SK-N-SH (cell line): Measurements from ENCODE around the gene SLC25A4. TPM values are rescaled to one million over a fixed set of nuclear protein-coding genes. Genes with fewer than 3 reads are reported as not detected.

Experiments used
- CTCF ChIA-PET: fragments of 300-600, 350-600 bp; formaldehyde crosslinking; extraction: SDS; loops from one replicate; lab custom pipeline; 2021; lab: Yijun Ruan, JAX
- POLR2A ChIA-PET: fragments of 350-600 bp; sonication (Branson Sonifier 250); formaldehyde crosslinking; extraction: SDS; loops from one replicate; lab custom pipeline; 2020; ENCODE audit warnings: antibody characterized with exemption, inconsistent platforms; lab: Yijun Ruan, JAX
- DNase-seq: peaks from one replicate; pipeline ENCODE4 v3.0.0; 2012
- H2AFZ ChIP-seq: fragments of 200-600 bp; sonication (generic); 2 replicates; pipeline ENCODE4 v1.8.1; 2016; ENCODE audit warnings: antibody characterized with exemption, mild to moderate bottlenecking, low read depth
- H3F3A ChIP-seq: fragments of 200-600 bp; sonication (generic); replicated peaks from 2 replicates; pipeline ENCODE3; 2016; ENCODE audit warnings: antibody characterized with exemption, mild to moderate bottlenecking; ENCODE audit not compliant: insufficient read depth
- H3K27ac ChIP-seq, 2 experiments: fragments of 200-500 bp in 1 of 2; fragments of 200-600 bp in 1 of 2; sonication (Bioruptor generic) in 1 of 2; sonication (generic), shearing (Covaris generic) in 1 of 2; 2 replicates each; pipeline versions ENCODE4 v1.5.1 to v1.6.1; 2014 to 2016; ENCODE audit warnings: low read depth in 2 of 2, inconsistent platforms in 1 of 2, low read length in 1 of 2, mild to moderate bottlenecking in 1 of 2, mixed read lengths in 1 of 2
- H3K27me3 ChIP-seq: fragments of 200-600 bp; sonication (generic), shearing (Covaris generic); 2 replicates; pipeline ENCODE4 v1.6.1; 2016; ENCODE audit warnings: mixed run types; ENCODE audit not compliant: insufficient read depth
- H3K36me3 ChIP-seq, 2 experiments: fragments of 200-500 bp in 1 of 2; fragments of 200-600 bp in 1 of 2; sonication (Bioruptor generic) in 1 of 2; sonication (generic) in 1 of 2; replicated peaks in 1 of 2; 2 replicates each; pipeline versions ENCODE3 to v1.5.1; 2014 to 2016; ENCODE audit warnings: low read length in 1 of 2, mild to moderate bottlenecking in 1 of 2; ENCODE audit not compliant: insufficient read depth in 2 of 2, control insufficient read depth in 1 of 2
- H3K4me1 ChIP-seq, 2 experiments: fragments of 200-500 bp in 1 of 2; fragments of 200-600 bp in 1 of 2; sonication (Bioruptor generic) in 1 of 2; sonication (generic), shearing (Covaris generic) in 1 of 2; 2 replicates each; pipeline versions ENCODE4 v1.5.1 to v1.6.1; 2014 to 2016; ENCODE audit warnings: low read depth in 1 of 2, low read length in 1 of 2, mixed run types in 1 of 2; ENCODE audit not compliant: insufficient read depth in 2 of 2, control insufficient read depth in 1 of 2
- H3K4me2 ChIP-seq: fragments of 200-600 bp; sonication (generic), shearing (Covaris generic); 2 replicates; pipeline ENCODE4 v1.6.1; 2017; ENCODE audit warnings: mixed run types
- H3K4me3 ChIP-seq, 2 experiments: fragments of 200-500 bp in 1 of 2; fragments of 200-600 bp in 1 of 2; sonication (Bioruptor generic) in 1 of 2; sonication (generic), shearing (Covaris generic) in 1 of 2; 2 replicates each; pipeline versions ENCODE4 v1.5.1 to v1.8.1; 2014 to 2016; ENCODE audit warnings: low read depth in 2 of 2, inconsistent platforms in 1 of 2, low read length in 1 of 2, mild to moderate bottlenecking in 1 of 2, mixed read lengths in 1 of 2, moderate library complexity in 1 of 2
- H3K79me2 ChIP-seq: fragments of 200-600 bp; sonication (generic); 2 replicates; pipeline ENCODE4 v1.8.1; 2017; ENCODE audit warnings: mild to moderate bottlenecking; ENCODE audit not compliant: insufficient read depth
- H3K9ac ChIP-seq: fragments of 200-600 bp; sonication (generic); 2 replicates; pipeline ENCODE4 v1.6.1; 2017; ENCODE audit warnings: mixed run types
- H3K9me2 ChIP-seq: fragments of 200-600 bp; sonication (generic); 2 replicates; pipeline ENCODE4 v1.6.1; 2017; ENCODE audit warnings: mixed run types
- H3K9me3 ChIP-seq: fragments of 200-600 bp; sonication (generic); 2 replicates; pipeline ENCODE4 v1.6.1; 2017; ENCODE audit warnings: mixed run types, mild to moderate bottlenecking, moderate library complexity
- H4K20me1 ChIP-seq: fragments of 200-600 bp; sonication (generic); 2 replicates; pipeline ENCODE4 v1.6.1; 2017; ENCODE audit warnings: mild to moderate bottlenecking, mixed run types; ENCODE audit not compliant: insufficient read depth
- ELF1 ChIP-seq: IDR thresholded peaks from 2 replicates; pipeline ENCODE4 v1.4.0; 2012
- EP300 ChIP-seq, 2 experiments: IDR thresholded peaks; 2 replicates each; pipeline versions ENCODE4 v1.4.0 to v1.6.1; 2012; ENCODE audit warnings: borderline replicate concordance in 1 of 2, low read depth in 1 of 2, low read length in 1 of 2
- EZH2phosphoT487 ChIP-seq: fragments of 200-600 bp; sonication (generic); IDR thresholded peaks from 2 replicates; pipeline ENCODE4 v1.6.1; 2017; ENCODE audit warnings: low read depth, mixed run types, mild to moderate bottlenecking, antibody characterized with exemption, moderate library complexity, borderline replicate concordance
- FOXJ3 ChIP-seq: sonication (generic); formaldehyde crosslinking; IDR thresholded peaks from 2 replicates; pipeline ENCODE4 v1.5.1; 2020; ENCODE audit warnings: mild to moderate bottlenecking, missing genetic modification reagents
- FOXM1 ChIP-seq: IDR thresholded peaks from 2 replicates; pipeline ENCODE4 v1.4.0; 2012; ENCODE audit warnings: low read depth, mild to moderate bottlenecking
- GABPA ChIP-seq: IDR thresholded peaks from 2 replicates; pipeline ENCODE4 v1.4.0; 2012; ENCODE audit warnings: low read depth, mild to moderate bottlenecking
- GATA2 ChIP-seq: sonication (generic); formaldehyde crosslinking; IDR thresholded peaks from 2 replicates; pipeline ENCODE4 v1.5.0; 2020; ENCODE audit warnings: mild to moderate bottlenecking, missing genetic modification reagents
- JUND ChIP-seq: IDR thresholded peaks from 2 replicates; pipeline ENCODE4 v1.4.0; 2012
- MXI1 ChIP-seq: IDR thresholded peaks from 2 replicates; pipeline ENCODE4 v1.6.1; 2012; ENCODE audit warnings: mild to moderate bottlenecking, low read depth, low read length, improper control_type of control experiment
- POLR2AphosphoS5 ChIP-seq: IDR thresholded peaks from 2 replicates; pipeline ENCODE4 v1.6.1; 2012; ENCODE audit warnings: low read depth, low read length
- RCOR1 ChIP-seq: fragments of 150-350 bp; IDR thresholded peaks from 2 replicates; pipeline ENCODE4 v1.6.1; 2017; ENCODE audit warnings: antibody characterized with exemption, low read length
- RFX5 ChIP-seq: IDR thresholded peaks from 2 replicates; pipeline ENCODE4 v1.6.1; 2012; ENCODE audit warnings: mild to moderate bottlenecking, improper control_type of control experiment, low read length
- RXRA ChIP-seq: IDR thresholded peaks from 2 replicates; pipeline ENCODE4 v1.4.0; 2012; ENCODE audit warnings: low read depth, mild to moderate bottlenecking, borderline replicate concordance
- SIN3A ChIP-seq: IDR thresholded peaks from 2 replicates; pipeline ENCODE4 v1.6.1; 2012; ENCODE audit warnings: low read depth, mild to moderate bottlenecking, low read length, moderate library complexity, borderline replicate concordance
- TEAD4 ChIP-seq: IDR thresholded peaks from 2 replicates; pipeline ENCODE4 v1.4.0; 2012; ENCODE audit warnings: mild to moderate bottlenecking, borderline replicate concordance; ENCODE audit not compliant: insufficient read depth
- WGBS: methylation state at CpG from one replicate; pipeline ENCODE4 v1.1.6; 2017; ENCODE audit warnings: low lambda C conversion rate; 5-methylcytosine and 5-hydroxymethylcytosine counted together
- polyA plus RNA-seq, 3 experiments: library from polyadenylated mRNA; depleted of rRNA; stranded (reverse); fragments of >200 nt; gene quantifications; 2 replicates each; pipeline ENCODE4 v1.2.3, GENCODE V29; 2012
- TF ChIP-seq, protein P1 (sequence below): IDR thresholded peaks from 2 replicates; pipeline ENCODE4 v1.4.0; 2012; ENCODE audit warnings: low read depth
- TF ChIP-seq, protein P2 (sequence below): IDR thresholded peaks from 2 replicates; pipeline ENCODE4 v1.4.0; 2012; ENCODE audit warnings: low read depth, borderline replicate concordance
- TF ChIP-seq, protein P3 (sequence below): IDR thresholded peaks from 2 replicates; pipeline ENCODE4 v1.4.0; 2012; ENCODE audit warnings: low read depth, borderline replicate concordance

Gene SLC25A4
- polyA plus RNA-seq, 1 of the 3 experiments (the other 2 are of a cell fraction): 36.2 TPM

DNA sequence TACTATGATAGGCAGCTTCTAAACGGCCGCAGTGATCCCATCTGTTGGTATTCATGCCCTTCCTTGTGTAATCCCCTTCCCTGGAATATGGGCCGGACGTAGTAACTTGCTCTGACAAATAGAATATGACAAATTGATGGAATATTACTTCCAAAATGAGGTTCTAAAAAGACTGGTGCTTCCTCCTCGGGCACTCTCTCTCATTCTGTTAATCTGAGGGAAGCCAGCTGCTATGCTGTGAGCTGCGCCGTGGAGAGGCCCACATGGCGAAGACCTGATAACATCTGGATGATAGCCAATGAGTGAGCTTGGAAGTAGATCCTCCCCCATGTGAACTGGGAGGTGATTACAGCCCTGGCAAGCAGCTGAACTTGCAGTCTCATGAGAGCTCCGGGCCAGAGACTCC is 27.2 kb upstream of the SLC25A4 start (continued):
- TF ChIP-seq EP300 (IDR thresholded peaks at IDR 0.05; ENCODE audit: borderline replicate concordance in 1 of 2, low read depth in 1 of 2, low read length in 1 of 2) (peak in 1 of 2 experiments; percentile 75; a peak in 2 of 4 replicates), RCOR1 (peak; percentile 58), RXRA (no peak), GATA2 (CRISPR knock-in tag) (peak; percentile 98), ELF1 (no peak), FOXM1 (no peak), TEAD4 (no peak), FOXJ3 (no peak), MXI1 (peak; percentile 93), EZH2phosphoT487 (no peak), POLR2AphosphoS5 (peak; percentile 51), JUND (peak; percentile 35)
- TF ChIP-seq, protein P1, sequence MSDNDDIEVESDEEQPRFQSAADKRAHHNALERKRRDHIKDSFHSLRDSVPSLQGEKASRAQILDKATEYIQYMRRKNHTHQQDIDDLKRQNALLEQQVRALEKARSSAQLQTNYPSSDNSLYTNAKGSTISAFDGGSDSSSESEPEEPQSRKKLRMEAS: peak; percentile 95
- TF ChIP-seq, protein P2, sequence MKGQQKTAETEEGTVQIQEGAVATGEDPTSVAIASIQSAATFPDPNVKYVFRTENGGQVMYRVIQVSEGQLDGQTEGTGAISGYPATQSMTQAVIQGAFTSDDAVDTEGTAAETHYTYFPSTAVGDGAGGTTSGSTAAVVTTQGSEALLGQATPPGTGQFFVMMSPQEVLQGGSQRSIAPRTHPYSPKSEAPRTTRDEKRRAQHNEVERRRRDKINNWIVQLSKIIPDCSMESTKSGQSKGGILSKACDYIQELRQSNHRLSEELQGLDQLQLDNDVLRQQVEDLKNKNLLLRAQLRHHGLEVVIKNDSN: peak; percentile 29; the same call in 1 of the 2 replicates
- TF ChIP-seq, protein P3, sequence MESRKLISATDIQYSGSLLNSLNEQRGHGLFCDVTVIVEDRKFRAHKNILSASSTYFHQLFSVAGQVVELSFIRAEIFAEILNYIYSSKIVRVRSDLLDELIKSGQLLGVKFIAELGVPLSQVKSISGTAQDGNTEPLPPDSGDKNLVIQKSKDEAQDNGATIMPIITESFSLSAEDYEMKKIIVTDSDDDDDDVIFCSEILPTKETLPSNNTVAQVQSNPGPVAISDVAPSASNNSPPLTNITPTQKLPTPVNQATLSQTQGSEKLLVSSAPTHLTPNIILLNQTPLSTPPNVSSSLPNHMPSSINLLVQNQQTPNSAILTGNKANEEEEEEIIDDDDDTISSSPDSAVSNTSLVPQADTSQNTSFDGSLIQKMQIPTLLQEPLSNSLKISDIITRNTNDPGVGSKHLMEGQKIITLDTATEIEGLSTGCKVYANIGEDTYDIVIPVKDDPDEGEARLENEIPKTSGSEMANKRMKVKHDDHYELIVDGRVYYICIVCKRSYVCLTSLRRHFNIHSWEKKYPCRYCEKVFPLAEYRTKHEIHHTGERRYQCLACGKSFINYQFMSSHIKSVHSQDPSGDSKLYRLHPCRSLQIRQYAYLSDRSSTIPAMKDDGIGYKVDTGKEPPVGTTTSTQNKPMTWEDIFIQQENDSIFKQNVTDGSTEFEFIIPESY: no peak

DNA sequence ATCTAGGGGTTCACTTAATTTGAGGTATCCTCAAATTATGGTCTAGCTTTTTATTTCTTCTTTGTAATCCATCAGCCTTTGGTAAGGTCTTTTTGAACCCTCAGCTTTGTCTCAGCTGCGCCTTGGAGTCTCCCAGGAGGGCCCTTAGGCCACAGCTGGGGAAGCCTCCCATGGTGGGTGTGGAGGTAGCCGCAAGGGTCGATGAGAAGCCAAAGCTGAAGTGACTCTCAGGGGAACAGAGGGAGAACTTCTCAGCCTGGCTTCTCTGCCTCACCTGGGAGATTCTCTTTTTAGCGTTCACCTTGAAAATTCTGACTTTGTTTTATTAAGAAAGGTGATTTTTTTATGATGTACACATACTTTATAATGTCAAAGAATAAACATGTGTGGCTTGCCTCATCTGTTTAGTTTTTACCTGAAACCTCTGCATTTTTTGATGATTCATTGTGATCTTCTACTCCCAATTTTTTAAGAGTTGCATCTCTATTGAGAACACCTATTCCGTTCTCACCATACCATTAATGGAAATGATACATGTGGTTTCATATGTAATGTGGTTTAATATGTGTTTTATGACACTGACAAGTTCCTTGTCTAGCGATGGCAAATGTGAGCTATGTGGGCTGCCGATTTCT is 25.6 kb upstream of the SLC25A4 start:
- Histone ChIP-seq H2AFZ (no peak overlapping the region), H3K4me3 (no peak overlapping the region), H3K27me3 (no peaks in the 10 kb centered on the region), H4K20me1 (no peaks in the 10 kb centered on the region), H3K4me2 (no peak overlapping the region), H3F3A (peaks cover 7% of the 10 kb centered on the region), H3K36me3 (no peaks in the 10 kb centered on the region)
- POLR2A ChIA-PET: no interaction called here
- TF ChIP-seq SIN3A (no peak), ELF1 (no peak), GABPA (no peak), JUND (no peak), RFX5 (no peak)
- TF ChIP-seq, all 33 proteins: peak for 0
- Histone ChIP-seq H3K9me3 (no peaks in the 10 kb centered on the region), H3K79me2 (no peaks in the 10 kb centered on the region), H3K9me2 (no peaks in the 10 kb centered on the region), H3K4me1 (peaks cover 5 to 18% of the 10 kb centered on the region in 2 experiments), H3K9ac (no peak overlapping the region), H3K27ac (no peak overlapping the region)
- CTCF ChIA-PET: interaction anchor here (1.1 to 2.2 kb wide), 3 partner anchors 17 to 78 kb away, joined by 3 to 10 read pairs (median 5); no protein-coding TSS in a partner anchor
- DNase-seq: no peak
- WGBS: 96% methylated on average over 7 of the region's 7 CpGs
